Testis (tissue), 5 donors: Measurements from ENCODE around the gene COG4. TPM values are rescaled to one million over a fixed set of nuclear protein-coding genes. Genes with fewer than 3 reads are reported as not detected.

Experiments used
- DNase-seq: peaks from one replicate; pipeline ENCODE4 v3.0.0-alpha.2; 2019
- H3K27ac ChIP-seq, 2 donors: fragments of 200-600 bp; sonication (generic); one replicate each; pipeline ENCODE4 v1.5.1; 2019
- H3K27me3 ChIP-seq: fragments of 200-600 bp; sonication (generic); one replicate; pipeline ENCODE4 v1.5.1; 2019
- H3K36me3 ChIP-seq: fragments of 200-600 bp; sonication (generic); one replicate; pipeline ENCODE4 v1.5.1; 2017; ENCODE audit warnings: low read depth; ENCODE audit errors: missing control alignments
- H3K4me1 ChIP-seq: fragments of 200-600 bp; sonication (generic); one replicate; pipeline ENCODE4 v1.5.1; 2019
- H3K4me3 ChIP-seq, 2 donors: fragments of 200-600 bp; sonication (generic); one replicate each; pipeline ENCODE4 v1.5.1; 2017 to 2019
- H3K9me3 ChIP-seq: fragments of 200-600 bp; sonication (generic); one replicate; pipeline ENCODE4 v1.5.1; 2017
- POLR2A ChIP-seq: fragments of 450-650 bp; IDR thresholded peaks from one replicate; pipeline ENCODE4 v1.6.1; 2017; ENCODE audit warnings: antibody characterized with exemption, mild to moderate bottlenecking, moderate library complexity
- WGBS, 2 donors: methylation state at CpG; one replicate each; pipeline ENCODE4 v1.1.5; 2018; 5-methylcytosine and 5-hydroxymethylcytosine counted together
- intact Hi-C: fragments of 100-400 bp; cut with DNase I; formaldehyde crosslinking; loops from one replicate; pipeline ENCODE4 v1.15.1; 2023; ENCODE audit warnings: low total_unique reads
- long read RNA-seq, 2 donors: transcript quantifications; one replicate each; lab custom pipeline, GENCODE V29; 2026
- polyA plus RNA-seq: library from polyadenylated mRNA; stranded (reverse); fragments of 350-450 nt; fragmentation: Illumina TruSeq; extraction: RNeasy Lipid Tissue Mini Kit (QIAGEN cat#74804); gene quantifications from one replicate; pipeline ENCODE4 v1.2.3, GENCODE V29; 2014; ENCODE audit warnings: low read depth, low replicate concordance; ENCODE audit not compliant: insufficient read depth
- total RNA-seq, 2 donors: library from RNA; depleted of rRNA; stranded (reverse); fragments of >200 nt; gene quantifications; one replicate each; pipeline ENCODE4 v1.2.3, GENCODE V29; 2016
- TF ChIP-seq, protein P1 (sequence below), 3 experiments: fragments of 450-650 bp in 2 of 3; fragments of 200-600 bp in 1 of 3; sonication (generic) in 1 of 3; IDR thresholded peaks; one replicate each; pipeline ENCODE4 v1.5.1; 2016 to 2019; ENCODE audit warnings: antibody characterized with exemption in 3 of 3, mild to moderate bottlenecking in 2 of 3, moderate library complexity in 1 of 3

Gene COG4
- 10 to 100 TPM; 85.2 to 85.9 TPM for total RNA-seq
- 65.9 TPM for polyA plus RNA-seq
- long read RNA-seq, donor 1, transcript COG4-201 (19 exons, 2,833 nt), result major isoform, 7 of 258 reads
- long read RNA-seq, donor 1, partial matches to known transcripts, result 203 of 258 reads
- long read RNA-seq, donor 1, other reads (novel, unspliced or antisense), result 48 of 258 reads
- long read RNA-seq, donor 2, transcript COG4-201 (19 exons, 2,833 nt), result major isoform, 5 of 10 reads
- long read RNA-seq, donor 2, partial matches to known transcripts, result 5 of 10 reads
- long read RNA-seq, donor 2, other reads (novel, unspliced or antisense), result 0 of 10 reads

DNA sequence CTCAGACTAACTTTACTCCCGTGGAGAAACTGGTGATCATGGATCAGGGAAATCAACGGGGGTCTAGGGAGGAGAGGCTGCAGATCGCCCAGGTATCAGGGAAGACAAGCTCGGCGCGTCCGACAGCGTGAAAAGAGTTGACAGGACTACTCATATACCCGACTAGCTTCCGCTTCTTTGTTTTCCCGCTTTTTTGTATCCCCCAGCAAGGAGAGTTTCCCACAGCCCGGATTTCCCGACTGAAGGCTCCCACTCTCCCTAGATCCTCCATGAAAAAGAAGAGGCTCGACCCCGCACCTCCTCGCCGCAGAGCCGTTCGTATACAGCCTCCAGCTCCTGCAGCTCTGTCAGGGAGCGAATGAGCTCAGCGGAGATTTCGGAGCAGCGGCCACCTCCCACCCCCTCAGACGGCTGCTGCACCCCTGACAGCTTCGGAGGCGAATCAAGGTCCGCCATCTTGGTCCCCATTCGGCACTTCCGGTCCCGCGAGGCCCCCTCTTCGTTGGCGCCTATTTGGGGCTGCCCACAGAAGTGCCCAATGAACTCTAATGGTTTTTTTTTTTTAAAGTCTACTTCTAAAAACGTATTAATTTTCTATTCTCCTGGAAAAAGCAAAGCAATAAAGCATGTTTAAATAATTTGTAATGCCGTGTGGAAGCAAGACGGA is at the start of gene COG4:
Gene COG4, minus strand, starts transcription at position 479 of the 667 bp plus-strand sequence. Its CDS starts 11 bp downstream, at position 468.
- WGBS, 2 donors, result 0% methylated on average over 36 of the region's 36 CpGs
- peak; percentile 91 for DNase-seq
- peak within 1 kb of the TSS; percentile 87 to 95 for H3K27ac ChIP-seq
- no peaks in the 10 kb centered on the region for H3K9me3 ChIP-seq
- H3K4me1 ChIP-seq, result peaks cover 8% of the 10 kb centered on the region
- intact Hi-C loops, result loop anchor here (10.0 kb wide), 1 partner anchor 132 kb away; no protein-coding TSS in a partner anchor
- H3K4me3 ChIP-seq, result peak within 1 kb of the TSS; percentile 78 to 98
- H3K36me3 ChIP-seq, result no peaks in the 10 kb centered on the region
- TF ChIP-seq, protein P1, sequence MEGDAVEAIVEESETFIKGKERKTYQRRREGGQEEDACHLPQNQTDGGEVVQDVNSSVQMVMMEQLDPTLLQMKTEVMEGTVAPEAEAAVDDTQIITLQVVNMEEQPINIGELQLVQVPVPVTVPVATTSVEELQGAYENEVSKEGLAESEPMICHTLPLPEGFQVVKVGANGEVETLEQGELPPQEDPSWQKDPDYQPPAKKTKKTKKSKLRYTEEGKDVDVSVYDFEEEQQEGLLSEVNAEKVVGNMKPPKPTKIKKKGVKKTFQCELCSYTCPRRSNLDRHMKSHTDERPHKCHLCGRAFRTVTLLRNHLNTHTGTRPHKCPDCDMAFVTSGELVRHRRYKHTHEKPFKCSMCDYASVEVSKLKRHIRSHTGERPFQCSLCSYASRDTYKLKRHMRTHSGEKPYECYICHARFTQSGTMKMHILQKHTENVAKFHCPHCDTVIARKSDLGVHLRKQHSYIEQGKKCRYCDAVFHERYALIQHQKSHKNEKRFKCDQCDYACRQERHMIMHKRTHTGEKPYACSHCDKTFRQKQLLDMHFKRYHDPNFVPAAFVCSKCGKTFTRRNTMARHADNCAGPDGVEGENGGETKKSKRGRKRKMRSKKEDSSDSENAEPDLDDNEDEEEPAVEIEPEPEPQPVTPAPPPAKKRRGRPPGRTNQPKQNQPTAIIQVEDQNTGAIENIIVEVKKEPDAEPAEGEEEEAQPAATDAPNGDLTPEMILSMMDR (IDR thresholded peaks at IDR 0.05), result no peak
- no peak for TF ChIP-seq POLR2A
- no peaks in the 10 kb centered on the region for H3K27me3 ChIP-seq

DNA sequence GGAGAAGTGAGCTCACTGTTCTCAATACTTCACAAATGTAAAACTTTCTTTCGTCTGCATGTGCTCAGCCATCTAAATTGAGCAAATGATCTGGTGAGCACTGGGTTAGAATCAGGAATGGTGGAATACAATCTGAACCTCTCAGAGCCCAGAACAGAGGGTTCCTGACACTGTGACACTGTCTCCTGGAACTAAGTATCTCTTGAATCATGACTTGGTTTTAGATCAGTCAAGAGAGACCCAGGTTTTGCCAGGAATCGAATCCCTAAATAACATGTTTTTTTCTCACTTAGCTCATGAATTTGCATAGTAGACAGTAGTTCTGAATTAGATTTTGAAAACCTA is 49.5 kb upstream of the COG4 start:
- Histone ChIP-seq H3K27ac (peak overlapping the region; percentile 33 to 65), H3K4me3 (no peak overlapping the region), H3K27me3 (no peaks in the 10 kb centered on the region), H3K36me3 (no peaks in the 10 kb centered on the region), H3K9me3 (no peaks in the 10 kb centered on the region), H3K4me1 (peaks cover 23% of the 10 kb centered on the region)
- TF ChIP-seq, protein P1 (IDR thresholded peaks at IDR 0.05), result no peak
- TF ChIP-seq POLR2A, result no peak
- 33 to 49% methylated on average over 2 of the region's 2 CpGs for WGBS, 2 donors
- DNase-seq, result no peak
- intact Hi-C loops, result no loop called here

DNA sequence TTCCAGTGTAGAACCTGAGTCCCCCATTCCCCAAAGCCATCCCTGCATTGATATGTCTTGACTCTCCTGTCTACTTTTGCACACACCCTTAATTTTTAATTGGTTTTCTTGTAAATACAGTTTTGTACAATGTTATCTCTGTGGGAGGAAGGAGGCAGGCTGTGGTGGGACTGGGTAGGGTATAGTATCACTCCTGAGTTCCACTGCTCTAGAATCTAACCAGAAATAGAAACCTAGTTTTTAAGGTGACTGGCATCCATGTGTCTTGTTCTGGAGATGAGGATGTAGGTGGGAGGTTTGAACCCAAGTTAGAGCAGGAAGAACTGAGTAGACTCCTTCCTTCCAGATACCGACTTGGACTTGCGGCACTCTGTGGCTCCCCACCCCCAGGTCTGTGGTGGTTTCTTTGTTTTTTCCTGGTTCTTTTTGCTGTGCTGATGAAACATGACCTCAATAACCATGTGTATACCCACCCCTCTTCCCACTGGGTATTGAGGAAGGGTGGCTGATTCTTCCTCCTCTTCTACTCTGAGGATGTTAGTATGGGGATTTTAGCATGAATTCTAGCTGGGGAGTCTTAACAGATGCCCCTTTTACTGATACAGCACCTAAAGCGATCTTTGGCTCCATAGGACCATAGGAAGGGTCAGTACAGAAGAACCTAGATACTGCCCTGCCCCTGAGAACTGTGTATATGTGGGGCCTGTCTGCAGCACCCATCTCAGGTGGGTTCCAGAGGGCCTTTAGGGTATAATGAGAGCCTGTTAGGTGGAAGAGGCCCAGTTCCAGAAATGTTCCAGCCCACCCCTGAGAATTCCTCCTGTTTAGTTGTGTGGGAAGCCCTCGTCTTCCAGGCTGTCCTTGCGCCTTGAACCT is 48.9 kb upstream of the COG4 start:
- WGBS, 2 donors, result 73 to 84% methylated on average over 5 of the region's 5 CpGs
- no peak for DNase-seq
- no peak overlapping the region for H3K4me3 ChIP-seq
- no peaks in the 10 kb centered on the region for H3K27me3 ChIP-seq
- no peaks in the 10 kb centered on the region for H3K9me3 ChIP-seq
- TF ChIP-seq, protein P1 (IDR thresholded peaks at IDR 0.05), result no peak
- TF ChIP-seq POLR2A, result no peak
- peaks cover 23% of the 10 kb centered on the region for H3K4me1 ChIP-seq
- H3K36me3 ChIP-seq, result no peaks in the 10 kb centered on the region
- intact Hi-C loops, result no loop called here
- H3K27ac ChIP-seq, result peak overlapping the region; percentile 33 to 65

DNA sequence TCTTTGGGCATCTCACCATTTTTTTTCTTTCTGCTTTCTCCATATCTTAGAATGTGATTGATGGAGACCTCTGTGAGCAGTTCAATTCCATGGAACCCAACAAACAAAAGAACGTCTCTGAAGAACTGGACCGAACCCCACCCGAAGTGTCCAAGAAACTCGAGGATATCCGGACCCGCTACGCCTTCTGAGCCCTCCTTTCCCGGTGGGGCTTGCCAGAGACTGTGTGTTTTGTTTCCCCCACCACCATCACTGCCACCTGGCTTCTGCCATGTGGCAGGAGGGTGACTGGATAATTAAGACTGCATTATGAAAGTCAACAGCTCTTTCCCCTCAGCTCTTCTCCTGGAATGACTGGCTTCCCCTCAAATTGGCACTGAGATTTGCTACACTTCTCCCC is 48.3 kb upstream of the COG4 start:
- no peak overlapping the region for H3K27ac ChIP-seq
- DNase-seq, result no peak
- intact Hi-C loops, result no loop called here
- WGBS, 2 donors, result 93 to 94% methylated on average over 8 of the region's 8 CpGs
- no peaks in the 10 kb centered on the region for H3K27me3 ChIP-seq
- H3K36me3 ChIP-seq, result no peaks in the 10 kb centered on the region
- H3K9me3 ChIP-seq, result no peaks in the 10 kb centered on the region
- peaks cover 23% of the 10 kb centered on the region for H3K4me1 ChIP-seq
- TF ChIP-seq, protein P1 (IDR thresholded peaks at IDR 0.05), result no peak
- no peak for TF ChIP-seq POLR2A
- no peak overlapping the region for H3K4me3 ChIP-seq
